HUES64 (cell line): ENCODE data around the gene AHI1.

ENCODE experiments used
- H3K27ac ChIP-seq: 2 replicates; pipeline ENCODE4 v1.7.0; 2013; ENCODE audit warnings: low read depth, low read length, inconsistent platforms
- H3K27me3 ChIP-seq: 2 replicates; pipeline ENCODE4 v1.6.1; 2013; ENCODE audit warnings: mild to moderate bottlenecking, low read length; ENCODE audit not compliant: insufficient read depth
- H3K36me3 ChIP-seq: 2 replicates; pipeline ENCODE4 v1.6.1; 2013; ENCODE audit warnings: mild to moderate bottlenecking, low read length; ENCODE audit not compliant: insufficient read depth
- H3K4me1 ChIP-seq: 2 replicates; pipeline ENCODE4 v1.6.1; 2013; ENCODE audit warnings: mild to moderate bottlenecking, low read length, moderate library complexity; ENCODE audit not compliant: insufficient read depth
- H3K4me3 ChIP-seq: 2 replicates; pipeline ENCODE4 v1.5.1; 2013; ENCODE audit warnings: mild to moderate bottlenecking, low read length, moderate library complexity
- H3K9ac ChIP-seq: 2 replicates; pipeline ENCODE4 v1.6.1; 2013; ENCODE audit warnings: mild to moderate bottlenecking, low read depth, low read length
- H3K9me3 ChIP-seq: 2 replicates; pipeline ENCODE4 v1.6.1; 2013; ENCODE audit warnings: low read depth, low read length; ENCODE audit not compliant: insufficient read depth
- WGBS: fragments of 150-250, 120-280 bp; methylation state at CpG from one replicate; pipeline ENCODE4 v1.1.7; 2013; ENCODE audit warnings: missing lambda C conversion rate; 5-methylcytosine and 5-hydroxymethylcytosine counted together

Gene AHI1

DNA sequence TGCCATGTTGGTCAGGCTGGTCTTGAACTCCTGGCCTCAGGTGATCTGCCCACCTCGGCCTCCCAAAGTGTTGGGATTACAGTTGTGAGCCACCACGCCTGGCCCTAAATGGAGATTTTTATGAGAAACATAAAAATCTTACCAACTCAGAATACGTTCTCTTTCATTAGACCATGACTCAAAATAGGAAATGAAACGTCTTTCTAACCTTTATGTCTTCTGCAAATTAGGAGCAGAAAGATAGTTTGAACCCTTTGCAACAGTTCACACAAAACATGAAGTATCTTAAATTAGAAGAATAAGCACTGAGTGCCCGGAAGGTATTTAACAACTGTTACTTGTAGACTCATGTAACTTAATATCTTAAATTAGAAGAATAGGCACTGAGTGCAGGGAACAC, 48.3 kb downstream of the AHI1 start:
- WGBS = 97% methylated on average over 5 of the region's 5 CpGs
- Histone ChIP-seq H3K9me3 (no peaks in the 10 kb centered on the region), H3K4me3 (no peak overlapping the region), H3K9ac (no peak overlapping the region), H3K36me3 (peaks cover 17% of the 10 kb centered on the region), H3K27me3 (no peaks in the 10 kb centered on the region), H3K27ac (no peak overlapping the region), H3K4me1 (no peaks in the 10 kb centered on the region)

DNA sequence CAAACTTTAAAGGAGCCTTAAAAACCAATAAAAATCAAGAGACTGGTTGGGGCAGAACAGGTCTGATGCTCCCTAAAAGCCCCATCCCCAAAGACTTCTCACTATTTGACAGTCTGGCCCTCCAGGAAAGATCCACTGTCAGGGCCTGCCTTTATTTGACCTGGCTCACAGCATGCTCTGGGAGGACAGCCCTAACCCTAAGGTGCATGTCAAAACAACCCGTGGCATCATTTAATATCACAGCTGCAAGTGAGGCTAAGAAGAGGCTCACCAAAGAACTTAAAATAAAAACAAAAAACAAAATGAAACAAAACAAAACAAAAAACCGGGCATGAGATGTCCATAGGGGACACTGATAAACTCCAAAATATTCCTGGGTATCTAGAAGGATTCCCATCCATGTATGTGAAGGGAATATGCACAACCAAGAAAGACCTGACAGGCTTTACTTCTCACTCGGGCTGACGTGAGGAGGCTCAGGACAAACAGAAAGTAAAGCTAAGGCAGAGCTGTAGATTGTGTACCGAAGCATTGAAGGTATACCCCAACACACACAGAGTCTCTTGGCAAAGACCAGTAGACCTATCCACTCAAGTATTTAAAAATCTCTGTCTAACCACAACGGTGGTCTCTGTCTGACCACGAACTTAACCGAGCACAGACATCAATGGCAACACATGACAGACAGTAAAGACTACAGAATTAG, 57.3 kb downstream of the AHI1 start:
- Histone ChIP-seq H3K9me3 (no peaks in the 10 kb centered on the region), H3K27me3 (no peaks in the 10 kb centered on the region), H3K4me1 (peaks cover 11% of the 10 kb centered on the region), H3K27ac (no peak overlapping the region), H3K36me3 (peaks cover 8% of the 10 kb centered on the region; the same call in 1 of the 2 replicates), H3K9ac (no peak overlapping the region), H3K4me3 (no peak overlapping the region)
- 91% methylated on average over 8 of the region's 8 CpGs for WGBS

DNA sequence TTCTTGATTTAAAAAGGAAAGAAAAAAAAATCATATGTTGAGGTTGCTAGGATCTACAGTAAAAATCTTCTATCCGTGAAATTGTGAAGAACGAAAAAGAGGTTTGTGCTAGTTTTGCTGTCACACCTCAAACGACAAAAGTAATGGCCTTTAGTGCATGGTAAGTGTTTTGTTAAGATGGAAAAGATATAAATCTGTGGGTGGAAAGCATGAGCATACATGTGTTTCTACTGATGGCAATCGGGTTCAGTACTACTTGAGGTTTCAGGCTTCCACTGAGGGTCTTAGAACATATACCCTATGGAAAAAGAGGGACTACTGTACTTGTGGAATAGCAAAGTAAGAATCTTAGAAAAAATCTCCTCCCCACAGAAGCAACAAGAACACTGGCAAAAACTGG, 58.0 kb downstream of the AHI1 start:
- Histone ChIP-seq H3K9me3 (no peaks in the 10 kb centered on the region), H3K27ac (no peak overlapping the region), H3K4me3 (no peak overlapping the region), H3K4me1 (peaks cover 18% of the 10 kb centered on the region), H3K36me3 (peaks cover 8% of the 10 kb centered on the region; the same call in 1 of the 2 replicates), H3K9ac (no peak overlapping the region), H3K27me3 (no peaks in the 10 kb centered on the region)
- WGBS = 94% methylated on average over 4 of the region's 4 CpGs

DNA sequence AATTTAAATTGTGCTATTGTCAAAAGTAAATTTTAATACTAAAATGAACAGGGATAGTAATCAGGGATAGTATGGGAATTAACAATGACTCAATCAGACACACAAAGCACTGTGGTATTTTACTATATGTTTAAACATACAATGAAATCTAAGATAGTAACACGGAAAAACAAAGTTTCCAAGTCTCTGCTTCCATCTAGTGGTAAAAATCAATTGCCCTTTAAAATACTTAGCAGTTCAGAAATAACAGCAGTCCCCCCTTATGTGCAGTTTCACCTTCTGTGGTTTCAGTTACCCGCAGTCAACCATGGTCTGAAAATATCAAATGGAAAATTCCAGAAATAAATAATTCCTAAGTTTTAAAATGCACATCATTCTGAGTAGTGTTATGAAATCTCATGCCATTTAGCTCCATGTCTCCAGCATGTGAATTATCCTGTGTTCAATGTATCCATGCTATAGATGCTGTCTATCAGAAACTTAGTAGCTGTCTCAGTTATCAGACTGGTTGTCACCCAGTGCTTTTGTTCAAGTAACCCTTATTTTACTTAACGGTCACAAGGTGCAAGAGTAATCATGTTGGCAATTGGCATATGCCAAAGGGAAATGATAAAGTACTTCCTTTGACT, 58.5 kb downstream of the AHI1 start:
- Histone ChIP-seq H3K27me3 (no peaks in the 10 kb centered on the region), H3K4me1 (peaks cover 18% of the 10 kb centered on the region), H3K9ac (no peak overlapping the region), H3K36me3 (peaks cover 8% of the 10 kb centered on the region; the same call in 1 of the 2 replicates), H3K9me3 (no peaks in the 10 kb centered on the region), H3K4me3 (no peak overlapping the region), H3K27ac (no peak overlapping the region)
- WGBS = 85% methylated on average over 3 of the region's 3 CpGs

DNA sequence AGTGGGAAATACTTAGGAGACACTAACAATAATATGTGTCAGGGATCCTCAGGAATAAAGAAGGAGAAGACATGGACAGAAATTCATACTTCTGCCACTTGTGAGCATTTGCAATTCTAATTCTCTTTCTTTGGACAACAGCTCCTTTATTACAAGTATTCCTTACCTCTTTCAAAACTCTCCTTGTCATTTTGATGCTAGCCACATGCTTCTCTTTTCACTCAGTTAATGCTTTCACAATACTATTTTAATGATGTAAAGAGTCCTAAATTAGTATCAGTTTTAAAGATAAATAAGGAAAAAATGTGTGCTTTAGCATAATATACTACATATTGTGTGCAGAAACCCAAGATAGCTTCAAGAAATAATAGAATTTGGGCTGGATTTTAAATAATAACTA, 62.5 kb downstream of the AHI1 start:
- Histone ChIP-seq H3K36me3 (peaks cover 8% of the 10 kb centered on the region; the same call in 1 of the 2 replicates), H3K4me3 (no peak overlapping the region), H3K9ac (no peak overlapping the region), H3K27me3 (no peaks in the 10 kb centered on the region), H3K4me1 (peaks cover 18% of the 10 kb centered on the region), H3K27ac (0 out of 2 replicates have a peak overlapping the region, but pooled peaks have one; percentile 38), H3K9me3 (no peaks in the 10 kb centered on the region)

DNA sequence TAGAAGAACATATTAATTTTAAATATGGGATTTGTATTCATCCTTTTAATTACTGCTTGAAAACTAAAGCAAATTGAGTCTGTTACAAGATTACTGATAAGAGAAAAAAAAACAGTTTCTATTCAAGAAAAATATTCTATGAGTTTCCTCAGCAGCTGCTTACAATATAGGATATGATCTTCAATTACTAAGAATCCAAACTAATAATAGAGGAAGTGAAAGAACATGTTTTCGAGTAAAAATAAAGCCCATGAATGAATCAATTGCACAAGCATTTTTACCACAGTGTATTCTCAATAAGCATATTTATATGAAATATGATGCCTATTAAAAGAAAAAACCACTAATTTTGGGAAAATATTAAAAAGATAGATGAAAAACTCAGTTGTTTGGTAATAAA, 63.4 kb downstream of the AHI1 start:
- H3K36me3 ChIP-seq = peaks cover 8% of the 10 kb centered on the region; the same call in 1 of the 2 replicates
- WGBS = no CpG with 5 or more reads among the region's 1 CpG
- no peak overlapping the region for H3K9ac ChIP-seq
- H3K9me3 ChIP-seq = no peaks in the 10 kb centered on the region
- H3K4me3 ChIP-seq = no peak overlapping the region
- peaks cover 18% of the 10 kb centered on the region for H3K4me1 ChIP-seq
- no peak overlapping the region for H3K27ac ChIP-seq
- no peaks in the 10 kb centered on the region for H3K27me3 ChIP-seq

DNA sequence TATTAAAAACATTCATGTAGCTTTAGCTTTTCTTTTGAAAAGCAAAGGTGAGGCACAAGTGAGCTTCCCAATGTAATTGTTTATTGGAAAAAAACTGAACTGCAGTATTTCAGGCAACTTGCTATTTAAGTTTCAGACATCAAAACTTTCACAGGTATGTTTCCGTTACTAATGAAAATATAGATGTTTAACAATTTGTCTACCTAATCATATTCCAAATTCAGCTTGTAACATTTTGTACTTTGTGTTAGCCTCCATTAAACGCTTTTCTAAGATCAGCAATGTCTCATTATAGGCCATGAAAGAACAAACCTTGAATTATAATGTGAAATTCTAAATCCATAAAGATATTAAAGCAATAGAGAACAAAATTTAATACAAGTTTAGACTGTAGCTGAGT, 69.5 kb downstream of the AHI1 start:
- Histone ChIP-seq H3K4me1 (no peaks in the 10 kb centered on the region; the same call in 1 of the 2 replicates), H3K9me3 (no peaks in the 10 kb centered on the region), H3K27ac (no peak overlapping the region), H3K36me3 (no peaks in the 10 kb centered on the region), H3K4me3 (no peak overlapping the region), H3K27me3 (no peaks in the 10 kb centered on the region), H3K9ac (no peak overlapping the region)
- WGBS = 88% methylated on average over 1 of the region's 2 CpGs

DNA sequence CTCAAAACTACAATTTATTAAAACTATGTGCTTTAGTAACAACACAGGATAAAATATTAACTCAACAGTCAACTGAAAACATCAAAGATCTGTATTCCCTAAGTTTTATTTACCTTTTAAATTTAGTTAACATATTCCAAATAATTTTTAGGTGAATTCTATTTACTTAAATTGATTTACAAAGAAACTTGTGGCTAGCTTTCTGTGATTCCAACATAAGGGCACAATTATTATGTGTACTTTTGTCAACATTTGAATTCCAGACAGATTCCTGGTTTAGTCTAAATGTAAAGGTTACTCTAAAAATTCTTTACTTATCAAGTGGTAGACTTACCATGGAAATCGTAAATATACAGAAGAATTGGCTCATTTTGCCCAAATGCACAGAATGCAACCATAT, 70.7 kb downstream of the AHI1 start:
- Histone ChIP-seq H3K27me3 (no peaks in the 10 kb centered on the region), H3K36me3 (no peaks in the 10 kb centered on the region), H3K9me3 (no peaks in the 10 kb centered on the region), H3K4me3 (no peak overlapping the region), H3K27ac (no peak overlapping the region), H3K4me1 (no peaks in the 10 kb centered on the region; the same call in 1 of the 2 replicates), H3K9ac (no peak overlapping the region)
- 100% methylated on average over 1 of the region's 1 CpG for WGBS

DNA sequence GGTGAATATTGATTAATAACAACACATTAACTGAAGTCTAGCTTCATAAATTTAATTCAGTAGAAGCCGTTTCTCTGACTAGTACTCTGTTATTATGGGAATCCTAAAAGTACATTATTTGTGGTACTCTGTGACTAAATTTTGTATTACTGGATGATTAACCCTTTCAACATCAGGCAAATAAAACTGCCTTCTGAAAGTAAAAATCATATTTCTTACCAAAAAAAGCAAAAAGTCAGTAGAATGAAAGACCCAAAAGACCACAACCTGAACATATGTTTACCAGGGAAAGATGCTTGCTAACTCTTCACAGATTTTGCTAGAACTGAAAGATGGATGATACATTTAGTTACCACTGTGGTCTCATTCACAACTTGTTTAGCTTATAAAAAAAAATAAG, 73.2 kb downstream of the AHI1 start:
- Histone ChIP-seq H3K9ac (no peak overlapping the region), H3K36me3 (no peaks in the 10 kb centered on the region), H3K4me3 (no peak overlapping the region), H3K4me1 (no peaks in the 10 kb centered on the region; the same call in 1 of the 2 replicates), H3K27me3 (no peaks in the 10 kb centered on the region), H3K9me3 (no peaks in the 10 kb centered on the region), H3K27ac (no peak overlapping the region)
- WGBS = no CpG with 5 or more reads among the region's 1 CpG

DNA sequence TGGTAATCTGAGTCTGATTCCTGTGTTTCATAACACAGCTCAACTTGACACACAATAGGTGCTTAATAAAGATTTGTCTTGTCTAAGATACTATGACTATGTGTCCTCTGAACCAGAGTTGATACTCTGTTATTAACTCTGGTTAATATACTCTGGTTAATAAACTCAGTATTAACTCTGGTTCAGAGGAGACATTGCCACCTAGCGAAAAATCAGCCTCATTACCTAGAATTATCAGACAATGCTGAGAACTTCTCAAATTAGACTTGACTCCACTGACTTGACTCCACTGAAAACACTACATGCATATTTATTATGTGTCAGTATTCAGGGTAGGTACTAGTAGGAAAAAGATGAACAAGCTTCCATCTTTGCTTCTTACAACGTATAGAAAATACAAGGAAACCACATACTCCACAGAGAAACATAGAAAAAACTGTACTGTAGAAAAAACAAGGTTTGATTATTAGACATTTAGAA, 73.9 kb downstream of the AHI1 start:
- no peak overlapping the region for H3K9ac ChIP-seq
- no peaks in the 10 kb centered on the region for H3K27me3 ChIP-seq
- no peaks in the 10 kb centered on the region for H3K36me3 ChIP-seq
- H3K9me3 ChIP-seq = no peaks in the 10 kb centered on the region
- H3K4me1 ChIP-seq = no peaks in the 10 kb centered on the region; the same call in 1 of the 2 replicates
- WGBS = 15% methylated on average over 1 of the region's 2 CpGs
- H3K4me3 ChIP-seq = no peak overlapping the region
- H3K27ac ChIP-seq = no peak overlapping the region

DNA sequence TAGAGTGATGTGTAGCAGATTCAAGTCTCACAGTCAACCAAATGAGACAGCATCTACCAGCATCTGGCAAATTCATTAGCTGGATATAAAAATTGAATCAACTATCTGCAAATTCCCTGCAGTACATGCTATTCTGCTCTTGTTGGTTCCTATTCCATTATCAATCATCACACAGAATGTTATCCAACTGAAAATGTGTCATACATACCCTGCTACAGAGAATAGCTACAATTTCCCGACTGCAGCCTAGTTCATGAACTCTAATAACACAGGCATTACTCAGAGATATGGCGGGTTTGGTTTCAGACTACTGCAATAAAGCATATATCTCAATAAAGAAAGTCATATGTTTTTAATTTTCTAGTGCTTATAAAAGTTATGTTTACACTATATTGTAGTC, 78.4 kb downstream of the AHI1 start:
- Histone ChIP-seq H3K4me3 (no peak overlapping the region), H3K9me3 (no peaks in the 10 kb centered on the region), H3K27me3 (no peaks in the 10 kb centered on the region), H3K4me1 (no peaks in the 10 kb centered on the region), H3K9ac (no peak overlapping the region), H3K36me3 (no peaks in the 10 kb centered on the region), H3K27ac (no peak overlapping the region)
- WGBS = 90% methylated on average over 2 of the region's 2 CpGs
